ENCODE data around the gene NFIA. TPM values are rescaled to one million over a fixed set of nuclear protein-coding genes. Genes with fewer than 3 reads are reported as not detected.
A peak's percentile ranks its signal among the peaks of the same experiment; 100 is the strongest.

The NFIA gene
- total and polyA plus RNA-seq, 7 experiments from 2014 or later: 1.0 to 8.6 (median 5.9) TPM

GRCh38 chr1:61397935-61398334 lies 315.6 kb downstream of the NFIA start:
- Histone ChIP-seq H3K27ac (ENCODE audit: low read depth, low read length) (no peak overlapping the region), H3K9me3 (ENCODE audit: control insufficient read depth in 2 of 3, low read length in 3 of 3) (no peaks in the 10 kb centered on the region), H3K27me3 (ENCODE audit: control insufficient read depth in 2 of 2, insufficient read depth in 2 of 2, low read length in 2 of 2) (no peaks in the 10 kb centered on the region), H3K4me3 (ENCODE audit: low read length) (no peak overlapping the region), H3K36me3 (ENCODE audit: control insufficient read depth in 2 of 3, insufficient read depth in 3 of 3, low read length in 3 of 3) (no peaks in the 10 kb centered on the region), H3K4me1 (ENCODE audit: control insufficient read depth in 2 of 2, insufficient read depth in 2 of 2, low read length in 2 of 2) (no peaks in the 10 kb centered on the region)
- no peaks in the 10 kb centered on the region for H3K9me3 Mint-ChIP-seq
- intact Hi-C loops (cut with micrococcal nuclease): no loop called here
- peaks cover 0 to 6% (median 0%) of the 10 kb centered on the region in 5 donors for H3K27me3 Mint-ChIP-seq
- peak overlapping the region in 1 of 9 donors; percentile 65 for H3K27ac Mint-ChIP-seq
- ChIA-PET POLR2A (no interaction called here), CTCF (interaction anchor here (0.6 kb wide), 1 partner anchor 190 kb away, joined by 4 read pairs; no protein-coding TSS in a partner anchor)
- no peaks in the 10 kb centered on the region for H3K36me3 Mint-ChIP-seq
- H3K4me3 Mint-ChIP-seq: no peak overlapping the region
- DNase-seq (no peak), ATAC-seq (no peak)
- H3K4me1 Mint-ChIP-seq: no peaks in the 10 kb centered on the region

- POLR2A ChIA-PET: no interaction called here
- peaks cover 0 to 4% (median 0%) of the 10 kb centered on the region in 7 donors for H3K4me1 Mint-ChIP-seq
- no peak for ATAC-seq
These were observed 316.8 kb downstream of the NFIA start for GRCh38 chr1:61399199-61399598.

GRCh38 chr1:61400131-61400770 lies 317.9 kb downstream of the NFIA start:
- Histone ChIP-seq H3K4me1 (ENCODE audit: control insufficient read depth in 2 of 2, insufficient read depth in 2 of 2, low read length in 2 of 2) (no peaks in the 10 kb centered on the region), H3K4me3 (ENCODE audit: low read length) (no peak overlapping the region), H3K27me3 (ENCODE audit: control insufficient read depth in 2 of 2, insufficient read depth in 2 of 2, low read length in 2 of 2) (no peaks in the 10 kb centered on the region), H3K36me3 (ENCODE audit: control insufficient read depth in 2 of 3, insufficient read depth in 3 of 3, low read length in 3 of 3) (no peaks in the 10 kb centered on the region), H3K9me3 (ENCODE audit: control insufficient read depth in 2 of 3, low read length in 3 of 3) (no peaks in the 10 kb centered on the region), H3K27ac (ENCODE audit: low read depth, low read length) (no peak overlapping the region)
- Mint-ChIP-seq H3K36me3 (peaks cover 0 to 17% (median 0%) of the 10 kb centered on the region in 5 donors), H3K9me3 (no peaks in the 10 kb centered on the region), H3K27ac (no peak overlapping the region), H3K4me1 (peaks cover 0 to 4% (median 0%) of the 10 kb centered on the region in 7 donors), H3K4me3 (no peak overlapping the region), H3K27me3 (peaks cover 0 to 20% (median 0%) of the 10 kb centered on the region in 5 donors)
- ChIA-PET POLR2A (no interaction called here), CTCF (no interaction called here)
- no peak for ATAC-seq
- intact Hi-C loops (cut with micrococcal nuclease): no loop called here
- DNase-seq: no peak

More at GRCh38 chr1:61399199-61399598, 316.8 kb downstream of the NFIA start:
- H3K36me3 Mint-ChIP-seq: peaks cover 0 to 9% (median 0%) of the 10 kb centered on the region in 5 donors
- H3K4me3 ChIP-seq (ENCODE audit: low read length): no peak overlapping the region
- intact Hi-C loops (cut with micrococcal nuclease): no loop called here
- H3K27ac Mint-ChIP-seq: no peak overlapping the region
- no peaks in the 10 kb centered on the region for H3K4me1 ChIP-seq (ENCODE audit: control insufficient read depth in 2 of 2, insufficient read depth in 2 of 2, low read length in 2 of 2)
- no peaks in the 10 kb centered on the region for H3K9me3 Mint-ChIP-seq
- no peak for DNase-seq
- no peaks in the 10 kb centered on the region for H3K9me3 ChIP-seq (ENCODE audit: control insufficient read depth in 2 of 3, low read length in 3 of 3)
- no peak overlapping the region for H3K27ac ChIP-seq (ENCODE audit: low read depth, low read length)
- H3K27me3 ChIP-seq (ENCODE audit: control insufficient read depth in 2 of 2, insufficient read depth in 2 of 2, low read length in 2 of 2): no peaks in the 10 kb centered on the region
- H3K4me3 Mint-ChIP-seq: no peak overlapping the region
- CTCF ChIA-PET: no interaction called here
- H3K27me3 Mint-ChIP-seq: peaks cover 0 to 16% (median 0%) of the 10 kb centered on the region in 5 donors
- no peaks in the 10 kb centered on the region for H3K36me3 ChIP-seq (ENCODE audit: control insufficient read depth in 2 of 3, insufficient read depth in 3 of 3, low read length in 3 of 3)

GRCh38 chr1:61400997-61401396 lies 318.6 kb downstream of the NFIA start:
- Histone ChIP-seq H3K4me3 (ENCODE audit: low read length) (no peak overlapping the region), H3K27me3 (ENCODE audit: control insufficient read depth in 2 of 2, insufficient read depth in 2 of 2, low read length in 2 of 2) (no peaks in the 10 kb centered on the region), H3K27ac (ENCODE audit: low read depth, low read length) (no peak overlapping the region), H3K4me1 (ENCODE audit: control insufficient read depth in 2 of 2, insufficient read depth in 2 of 2, low read length in 2 of 2) (no peaks in the 10 kb centered on the region), H3K9me3 (ENCODE audit: control insufficient read depth in 2 of 3, low read length in 3 of 3) (no peaks in the 10 kb centered on the region), H3K36me3 (ENCODE audit: control insufficient read depth in 2 of 3, insufficient read depth in 3 of 3, low read length in 3 of 3) (no peaks in the 10 kb centered on the region)
- H3K9me3 Mint-ChIP-seq: no peaks in the 10 kb centered on the region
- peaks cover 0 to 17% (median 1%) of the 10 kb centered on the region in 5 donors for H3K36me3 Mint-ChIP-seq
- no peak overlapping the region for H3K4me3 Mint-ChIP-seq
- H3K27me3 Mint-ChIP-seq: peaks cover 0 to 20% (median 0%) of the 10 kb centered on the region in 5 donors
- H3K4me1 Mint-ChIP-seq: peaks cover 0 to 4% (median 0%) of the 10 kb centered on the region in 7 donors
- ATAC-seq (no peak), DNase-seq (no peak)
- intact Hi-C loops (cut with micrococcal nuclease): no loop called here
- CTCF ChIA-PET: no interaction called here
- POLR2A ChIA-PET: no interaction called here
- H3K27ac Mint-ChIP-seq: no peak overlapping the region

- Mint-ChIP-seq H3K4me1 (peaks cover 0 to 4% (median 0%) of the 10 kb centered on the region in 7 donors), H3K4me3 (no peak overlapping the region), H3K36me3 (peaks cover 0 to 29% (median 17%) of the 10 kb centered on the region in 5 donors), H3K27ac (no peak overlapping the region), H3K27me3 (peaks cover 0 to 20% (median 0%) of the 10 kb centered on the region in 5 donors), H3K9me3 (no peaks in the 10 kb centered on the region)
- ChIA-PET POLR2A (no interaction called here), CTCF (interaction anchor here (0.7 kb wide), 1 partner anchor 151 kb away, joined by 3 read pairs; no protein-coding TSS in a partner anchor)
- peak; percentile 50 for ATAC-seq
- H3K4me3 ChIP-seq (ENCODE audit: low read length): no peak overlapping the region
- H3K27ac ChIP-seq (ENCODE audit: low read depth, low read length): no peak overlapping the region
- no peaks in the 10 kb centered on the region for H3K9me3 ChIP-seq (ENCODE audit: control insufficient read depth in 2 of 3, low read length in 3 of 3)
- no peaks in the 10 kb centered on the region for H3K27me3 ChIP-seq (ENCODE audit: control insufficient read depth in 2 of 2, insufficient read depth in 2 of 2, low read length in 2 of 2)
- H3K4me1 ChIP-seq (ENCODE audit: control insufficient read depth in 2 of 2, insufficient read depth in 2 of 2, low read length in 2 of 2): no peaks in the 10 kb centered on the region
- H3K36me3 ChIP-seq (ENCODE audit: control insufficient read depth in 2 of 3, insufficient read depth in 3 of 3, low read length in 3 of 3): peaks cover 0 to 3% (median 0%) of the 10 kb centered on the region in 3 experiments
- intact Hi-C loops (cut with micrococcal nuclease): no loop called here
- no peak for DNase-seq
These were observed 321.6 kb downstream of the NFIA start for GRCh38 chr1:61403679-61404596.

- Mint-ChIP-seq H3K36me3 (peaks cover 0 to 33% (median 17%) of the 10 kb centered on the region in 5 donors), H3K4me1 (peaks cover 0 to 4% (median 0%) of the 10 kb centered on the region in 7 donors), H3K27ac (no peak overlapping the region), H3K9me3 (no peaks in the 10 kb centered on the region), H3K4me3 (no peak overlapping the region), H3K27me3 (peaks cover 0 to 20% (median 0%) of the 10 kb centered on the region in 5 donors)
- Histone ChIP-seq H3K36me3 (ENCODE audit: control insufficient read depth in 2 of 3, insufficient read depth in 3 of 3, low read length in 3 of 3) (peaks cover 0 to 3% (median 0%) of the 10 kb centered on the region in 3 experiments), H3K9me3 (ENCODE audit: control insufficient read depth in 2 of 3, low read length in 3 of 3) (no peaks in the 10 kb centered on the region), H3K27me3 (ENCODE audit: control insufficient read depth in 2 of 2, insufficient read depth in 2 of 2, low read length in 2 of 2) (no peaks in the 10 kb centered on the region), H3K27ac (ENCODE audit: low read depth, low read length) (no peak overlapping the region), H3K4me3 (ENCODE audit: low read length) (no peak overlapping the region), H3K4me1 (ENCODE audit: control insufficient read depth in 2 of 2, insufficient read depth in 2 of 2, low read length in 2 of 2) (no peaks in the 10 kb centered on the region)
- no peak for DNase-seq
- intact Hi-C loops (cut with micrococcal nuclease): no loop called here
- ChIA-PET POLR2A (no interaction called here), CTCF (no interaction called here)
- ATAC-seq: no peak
These were observed 322.4 kb downstream of the NFIA start for GRCh38 chr1:61404597-61405376.

Data from naive thymus-derived CD4-positive, alpha-beta T cell (primary cell).